HT1080 (cell line): Measurements from ENCODE around the gene CEBPG. TPM values are rescaled to one million over a fixed set of nuclear protein-coding genes. Genes with fewer than 3 reads are reported as not detected.

Experiments used
- DNase-seq: peaks from one replicate; pipeline ENCODE4 v3.0.0-alpha.2; 2015; ENCODE audit warnings: low read depth
- total RNA-seq: library from RNA; depleted of rRNA; stranded (reverse); fragments of >200 nt; shearing (Covaris generic); gene quantifications from 2 replicates; pipeline ENCODE4 v1.2.3, GENCODE V29; 2014

Gene CEBPG
- total RNA-seq, 1 experiment from 2014 or later, result 19.3 TPM

GRCh38 chr19:33349319-33350289 is 23.9 kb upstream of the CEBPG start:
- DNase-seq, result no peak

DNA sequence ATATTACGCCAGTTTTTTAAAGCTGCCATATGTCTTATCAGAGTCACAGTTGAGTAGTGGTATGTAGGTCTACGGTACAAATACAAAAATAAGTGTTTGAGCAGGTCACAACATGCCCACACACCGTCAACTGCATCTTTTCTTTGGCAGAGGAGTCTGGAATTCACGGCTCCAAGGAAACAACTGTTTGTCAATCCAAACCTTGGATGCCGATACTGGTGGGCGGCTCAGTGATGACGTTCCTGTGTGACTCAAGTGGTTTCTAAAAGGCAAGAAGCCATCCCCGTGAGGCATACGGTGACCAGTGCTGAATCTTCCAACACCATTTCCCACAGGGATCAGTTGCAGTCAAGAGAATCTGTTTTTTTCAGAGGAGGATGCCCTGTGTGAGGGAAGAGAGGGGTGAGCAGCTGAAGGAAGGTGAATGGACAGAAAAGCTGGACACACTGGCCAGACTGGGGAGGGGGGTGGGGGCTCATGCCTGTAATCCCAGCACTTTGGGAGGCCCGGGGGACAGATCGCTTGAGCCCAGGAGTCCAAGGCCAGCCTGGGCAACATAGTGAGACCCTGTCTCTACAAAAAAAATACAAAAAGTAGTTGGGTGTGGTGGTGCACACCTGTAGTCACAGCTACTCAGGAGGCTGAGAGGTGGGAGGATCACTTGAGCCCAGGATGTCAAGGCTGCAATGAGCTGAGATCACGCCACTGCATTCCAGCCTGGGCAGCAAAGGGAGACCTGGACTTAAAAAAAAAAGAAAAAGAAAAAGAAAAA is 22.8 kb upstream of the CEBPG start:
- DNase-seq, result no peak

- no peak for DNase-seq
These were observed 18.0 kb upstream of the CEBPG start for GRCh38 chr19:33355535-33355934.

- DNase-seq, result no peak
These were observed 16.0 kb upstream of the CEBPG start for GRCh38 chr19:33357556-33357955.

DNA sequence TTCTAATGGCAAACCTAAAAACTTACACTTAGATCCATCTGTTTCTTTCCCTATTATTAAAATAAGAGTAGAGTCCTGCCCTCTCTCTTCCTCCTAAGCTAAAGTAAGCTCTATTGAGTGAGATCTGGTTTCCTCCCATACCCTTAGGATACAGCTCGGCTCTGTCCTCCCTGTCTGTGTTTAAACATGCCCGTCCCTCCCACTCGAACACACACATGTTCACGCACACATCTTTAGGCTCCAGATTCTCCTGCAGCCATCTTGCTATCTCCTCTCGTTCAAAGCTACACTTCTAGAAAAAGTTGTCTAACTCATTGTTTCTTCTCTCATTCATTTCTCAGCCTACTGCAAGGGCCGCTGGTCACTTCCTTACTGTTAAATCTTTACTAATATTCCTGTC is 15.1 kb upstream of the CEBPG start:
- no peak for DNase-seq

GRCh38 chr19:33359581-33359980 is 13.9 kb upstream of the CEBPG start:
- no peak for DNase-seq

GRCh38 chr19:33362508-33363228 is 10.8 kb upstream of the CEBPG start:
- DNase-seq, result no peak

GRCh38 chr19:33363476-33363875 is 10.0 kb upstream of the CEBPG start:
- DNase-seq, result no peak

GRCh38 chr19:33365691-33366090 is 7.8 kb upstream of the CEBPG start:
- DNase-seq, result no peak

- DNase-seq, result no peak
These were observed 7.4 kb upstream of the CEBPG start for GRCh38 chr19:33366127-33366526.

- no peak for DNase-seq
These were observed 6.6 kb upstream of the CEBPG start for GRCh38 chr19:33366897-33367296.

- peak; percentile 81 for DNase-seq
These were observed 5.2 kb upstream of the CEBPG start for GRCh38 chr19:33368074-33368864.

GRCh38 chr19:33370783-33371182 is 2.7 kb upstream of the CEBPG start:
- no peak for DNase-seq

GRCh38 chr19:33374236-33374714 is 766 bp downstream of the CEBPG start:
- peak; percentile 16 for DNase-seq

DNA sequence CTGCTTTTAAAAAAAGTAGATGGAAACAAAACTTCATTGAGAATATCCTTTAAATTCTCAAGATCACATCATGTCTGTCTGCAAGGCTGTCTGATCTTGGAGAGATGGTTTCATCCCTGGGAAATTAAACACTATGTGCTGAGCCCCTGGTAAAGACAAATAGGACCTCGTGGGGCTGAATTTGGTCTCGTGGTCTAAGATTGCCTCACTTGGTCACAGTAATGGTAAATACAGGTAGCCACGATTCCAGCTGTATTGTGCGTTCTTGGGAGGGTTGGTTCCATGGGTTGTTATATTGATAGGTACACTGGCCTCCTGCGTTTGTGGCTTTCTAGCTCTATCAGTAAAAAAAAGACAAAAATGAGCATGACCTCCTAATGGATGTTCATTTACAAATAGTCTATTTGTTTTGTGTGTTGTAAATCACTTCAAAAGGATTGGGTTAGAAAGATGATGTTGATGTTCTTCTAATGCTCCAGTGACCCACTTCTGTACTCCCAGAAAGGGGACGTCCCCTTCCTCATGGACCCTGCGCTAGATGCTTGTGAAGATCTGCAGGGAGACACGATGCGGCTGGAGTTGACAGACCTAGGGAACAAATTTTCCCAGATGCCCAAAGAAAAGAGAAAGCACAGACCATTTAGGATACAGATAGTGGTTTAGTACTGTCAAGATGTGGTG is 1.8 kb downstream of the CEBPG start:
- no peak for DNase-seq

DNA sequence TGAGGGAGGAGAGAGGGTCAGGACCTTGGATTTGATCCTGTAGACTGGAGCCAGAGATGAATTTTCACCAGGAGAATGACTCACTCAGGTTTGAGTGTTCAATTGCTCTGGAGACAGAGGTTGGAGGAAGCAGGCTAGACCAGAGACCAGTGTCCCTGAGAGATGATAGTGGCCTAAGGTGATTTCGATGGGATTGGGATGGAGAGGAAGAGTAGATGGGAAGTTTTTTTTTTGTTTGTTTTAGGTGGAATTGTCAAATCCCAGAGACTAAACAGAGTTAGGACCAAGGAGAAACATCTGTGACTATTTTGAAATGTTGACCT is 2.3 kb downstream of the CEBPG start:
- peak; percentile 60 for DNase-seq

DNA sequence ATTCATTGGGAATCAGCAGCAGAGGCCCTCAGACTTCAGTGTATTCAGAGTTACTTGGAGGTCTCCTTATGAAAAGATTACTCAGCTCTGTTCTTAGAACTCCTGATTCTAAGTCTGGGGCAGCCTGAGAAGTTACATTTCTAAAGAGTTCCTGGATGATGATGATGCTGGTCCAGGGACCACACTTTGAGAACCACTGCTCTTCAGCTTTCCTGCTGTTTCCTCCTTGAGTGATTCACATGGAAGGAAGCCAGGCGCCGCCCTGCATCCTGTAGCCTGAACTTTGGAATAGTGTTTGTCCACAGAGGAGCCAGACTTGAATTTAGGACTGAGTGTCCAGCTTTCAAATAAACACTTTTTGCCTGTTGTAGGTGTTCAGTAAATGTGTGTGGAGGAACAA is 2.9 kb downstream of the CEBPG start:
- DNase-seq, result peak; percentile 85

GRCh38 chr19:33376941-33377557 is 3.5 kb downstream of the CEBPG start:
- no peak for DNase-seq

- DNase-seq, result no peak
These were observed 4.3 kb downstream of the CEBPG start for GRCh38 chr19:33377586-33378475.
